Measurements from ENCODE around the gene GAS2. TPM values are rescaled to one million over a fixed set of nuclear protein-coding genes. Genes with fewer than 3 reads are reported as not detected.

GAS2 gene
- total RNA-seq, 1 donor from 2014 or later = 27.0 TPM

GRCh38 chr11:22807391-22807790 lies 141.0 kb downstream of the GAS2 start:
- Histone ChIP-seq H3K36me3 (no peaks in the 10 kb centered on the region), H3K4me1 (no peaks in the 10 kb centered on the region), H3K9me3 (no peaks in the 10 kb centered on the region), H3K27ac (no peak overlapping the region), H3K4me3 (no peak overlapping the region), H3K27me3 (no peaks in the 10 kb centered on the region)
- DNase-seq (ENCODE audit: low spot score in 2 of 2) = no peak
- intact Hi-C loops (cut with DNase I) = no loop called here
- no peak for TF ChIP-seq CTCF (IDR thresholded peaks at IDR 0.05)

- intact Hi-C loops (cut with DNase I) = no loop called here
- DNase-seq (ENCODE audit: low spot score in 2 of 2) = no peak
- Histone ChIP-seq H3K9me3 (no peaks in the 10 kb centered on the region), H3K27ac (no peak overlapping the region), H3K36me3 (no peaks in the 10 kb centered on the region), H3K4me3 (no peak overlapping the region), H3K27me3 (no peaks in the 10 kb centered on the region), H3K4me1 (no peaks in the 10 kb centered on the region)
- no peak for TF ChIP-seq CTCF (IDR thresholded peaks at IDR 0.05)
These were observed 141.6 kb downstream of the GAS2 start for GRCh38 chr11:22807855-22808570.

GRCh38 chr11:22808571-22809197 lies 142.3 kb downstream of the GAS2 start:
- H3K4me3 ChIP-seq = no peak overlapping the region
- no peak overlapping the region for H3K27ac ChIP-seq
- no peak for DNase-seq (ENCODE audit: low spot score in 2 of 2)
- no peaks in the 10 kb centered on the region for H3K36me3 ChIP-seq
- H3K4me1 ChIP-seq = no peaks in the 10 kb centered on the region
- no peak for TF ChIP-seq CTCF (IDR thresholded peaks at IDR 0.05)
- H3K9me3 ChIP-seq = no peaks in the 10 kb centered on the region
- intact Hi-C loops (cut with DNase I) = no loop called here
- no peaks in the 10 kb centered on the region for H3K27me3 ChIP-seq

GRCh38 chr11:22809893-22810292 lies 143.5 kb downstream of the GAS2 start:
- Histone ChIP-seq H3K9me3 (no peaks in the 10 kb centered on the region), H3K27me3 (no peaks in the 10 kb centered on the region), H3K4me3 (no peak overlapping the region), H3K4me1 (no peaks in the 10 kb centered on the region), H3K36me3 (no peaks in the 10 kb centered on the region), H3K27ac (no peak overlapping the region)
- DNase-seq (ENCODE audit: low spot score in 2 of 2) = no peak
- intact Hi-C loops (cut with DNase I) = no loop called here
- no peak for TF ChIP-seq CTCF (IDR thresholded peaks at IDR 0.05)

GRCh38 chr11:22822203-22822602 lies 155.8 kb downstream of the GAS2 start:
- TF ChIP-seq CTCF (IDR thresholded peaks at IDR 0.05) = no peak
- DNase-seq (ENCODE audit: low spot score in 2 of 2) = no peak
- peaks cover 18 to 64% of the 10 kb centered on the region in 2 donors for H3K36me3 ChIP-seq
- H3K9me3 ChIP-seq = no peaks in the 10 kb centered on the region
- H3K27me3 ChIP-seq = no peaks in the 10 kb centered on the region
- H3K4me1 ChIP-seq = no peaks in the 10 kb centered on the region
- no peak overlapping the region for H3K4me3 ChIP-seq
- intact Hi-C loops (cut with DNase I) = no loop called here
- H3K27ac ChIP-seq = no peak overlapping the region
